ENCODE data around the gene UNC13D.

- peak in 1 of 7 experiments; percentile 26 for TF ChIP-seq CTCF (IDR thresholded peaks at IDR 0.05)
- TF ChIP-seq POLR2AphosphoS5 (IDR thresholded peaks at IDR 0.05): peak; percentile 67 to 88 (median 72)
- TF ChIP-seq POLR2A (IDR thresholded peaks at IDR 0.05): no peak
Observed at GRCh38 chr17:75876938-75877751, 32.9 kb upstream of the UNC13D start.
